GM12878 (cell line): ENCODE results near the gene CITED1. TPM values are rescaled to one million over a fixed set of nuclear protein-coding genes. Genes with fewer than 3 reads are reported as not detected.

Experiments used
- CBX5 ChIP-seq: sonication (generic); IDR thresholded peaks from 2 replicates; pipeline ENCODE4 v1.6.1; 2016; ENCODE audit warnings: low read depth, moderate library complexity, mild to moderate bottlenecking, inconsistent platforms
- EP300 ChIP-seq, 2 experiments: fragments of 150-350 bp in 1 of 2; IDR thresholded peaks; 2 replicates each; pipeline ENCODE4 v1.6.1; 2011 to 2012; ENCODE audit warnings: low read depth in 2 of 2, low read length in 2 of 2, borderline replicate concordance in 1 of 2, improper control_type of control experiment in 1 of 2, inconsistent platforms in 1 of 2; ENCODE audit not compliant: control insufficient read depth in 1 of 2
- KLF5 ChIP-seq: fragments of 450-650 bp; IDR thresholded peaks from 2 replicates; pipeline ENCODE4 v1.6.1; 2014; ENCODE audit warnings: mild to moderate bottlenecking; ENCODE audit not compliant: partially characterized antibody
- MTA3 ChIP-seq: IDR thresholded peaks from 2 replicates; pipeline ENCODE4 v1.6.1; 2012; ENCODE audit warnings: low read length, inconsistent platforms, borderline replicate concordance
- NRF1 ChIP-seq: conservative IDR thresholded peaks from 2 replicates; pipeline ENCODE4 v1.6.1; 2011; ENCODE audit warnings: mild to moderate bottlenecking, low read depth, low read length, improper control_type of control experiment
- RAD51 ChIP-seq: fragments of 450-650 bp; IDR thresholded peaks from 2 replicates; pipeline ENCODE4 v1.6.1; 2016; ENCODE audit warnings: moderate library complexity, mild to moderate bottlenecking, inconsistent platforms
- RELA ChIP-seq: fragments of 450-650 bp; IDR thresholded peaks from 2 replicates; pipeline ENCODE4 v1.8.0; 2014; ENCODE audit warnings: borderline replicate concordance; ENCODE audit not compliant: partially characterized antibody
- SPI1 ChIP-seq: IDR thresholded peaks from 2 replicates; pipeline ENCODE4 v1.6.1; 2011; ENCODE audit warnings: low read depth, mild to moderate bottlenecking, low read length, moderate library complexity, borderline replicate concordance; ENCODE audit not compliant: insufficient read depth
- SRF ChIP-seq, 2 experiments: IDR thresholded peaks; 2 replicates each; pipeline ENCODE4 v1.6.1; 2011; ENCODE audit warnings: low read depth in 2 of 2, low read length in 2 of 2, mild to moderate bottlenecking in 1 of 2, moderate library complexity in 1 of 2
- polyA plus RNA-seq, 11 experiments: library from polyadenylated mRNA; depleted of rRNA in 4 of 11; unstranded in 6 of 11; stranded (reverse) in 5 of 11; fragments of >200 nt; fragmentation: Nextera tagmentation in 4 of 11; fragmentation: Illumina TruSeq in 1 of 11; extraction: Ambion mirVana in 4 of 11; extraction: Trizol in 1 of 11; gene quantifications; 1 replicate in 1 of 11; 2 replicates in 10 of 11; pipeline versions ENCODE4 v1.2.1 to v1.2.3, GENCODE V29; 2011 to 2016; ENCODE audit warnings: inconsistent platforms in 2 of 11, missing spikeins in 2 of 11, low read depth in 1 of 11
- total RNA-seq, 4 experiments: library from RNA; depleted of rRNA in 3 of 4; stranded (reverse); fragments of >200 nt in 3 of 4; fragmentation: Illumina TruSeq in 1 of 4; extraction: Trizol in 1 of 4; gene quantifications; 2 replicates each; pipeline versions ENCODE4 v1.2.1 to v1.2.3, GENCODE V29; 2013 to 2021
- TF ChIP-seq, protein P1 (sequence below): IDR thresholded peaks from 2 replicates; pipeline ENCODE4 v1.6.1; 2012; ENCODE audit warnings: mild to moderate bottlenecking, low read depth, low read length

The CITED1 gene
- total and polyA plus RNA-seq, 10 of the 15 experiments (the other 5 are each of a cell fraction or from before 2014, with no cell fraction given): 0.56 TPM; not detected in 9

- TF ChIP-seq NRF1: no peak
- no peak for TF ChIP-seq MTA3
- TF ChIP-seq SPI1: no peak
- TF ChIP-seq KLF5: no peak
- TF ChIP-seq RAD51: no peak
- TF ChIP-seq SRF (IDR thresholded peaks at IDR 0.05; ENCODE audit: low read depth in 2 of 2, low read length in 2 of 2): no peak
- TF ChIP-seq RELA: no peak
- no peak for TF ChIP-seq CBX5
- TF ChIP-seq, protein P1, sequence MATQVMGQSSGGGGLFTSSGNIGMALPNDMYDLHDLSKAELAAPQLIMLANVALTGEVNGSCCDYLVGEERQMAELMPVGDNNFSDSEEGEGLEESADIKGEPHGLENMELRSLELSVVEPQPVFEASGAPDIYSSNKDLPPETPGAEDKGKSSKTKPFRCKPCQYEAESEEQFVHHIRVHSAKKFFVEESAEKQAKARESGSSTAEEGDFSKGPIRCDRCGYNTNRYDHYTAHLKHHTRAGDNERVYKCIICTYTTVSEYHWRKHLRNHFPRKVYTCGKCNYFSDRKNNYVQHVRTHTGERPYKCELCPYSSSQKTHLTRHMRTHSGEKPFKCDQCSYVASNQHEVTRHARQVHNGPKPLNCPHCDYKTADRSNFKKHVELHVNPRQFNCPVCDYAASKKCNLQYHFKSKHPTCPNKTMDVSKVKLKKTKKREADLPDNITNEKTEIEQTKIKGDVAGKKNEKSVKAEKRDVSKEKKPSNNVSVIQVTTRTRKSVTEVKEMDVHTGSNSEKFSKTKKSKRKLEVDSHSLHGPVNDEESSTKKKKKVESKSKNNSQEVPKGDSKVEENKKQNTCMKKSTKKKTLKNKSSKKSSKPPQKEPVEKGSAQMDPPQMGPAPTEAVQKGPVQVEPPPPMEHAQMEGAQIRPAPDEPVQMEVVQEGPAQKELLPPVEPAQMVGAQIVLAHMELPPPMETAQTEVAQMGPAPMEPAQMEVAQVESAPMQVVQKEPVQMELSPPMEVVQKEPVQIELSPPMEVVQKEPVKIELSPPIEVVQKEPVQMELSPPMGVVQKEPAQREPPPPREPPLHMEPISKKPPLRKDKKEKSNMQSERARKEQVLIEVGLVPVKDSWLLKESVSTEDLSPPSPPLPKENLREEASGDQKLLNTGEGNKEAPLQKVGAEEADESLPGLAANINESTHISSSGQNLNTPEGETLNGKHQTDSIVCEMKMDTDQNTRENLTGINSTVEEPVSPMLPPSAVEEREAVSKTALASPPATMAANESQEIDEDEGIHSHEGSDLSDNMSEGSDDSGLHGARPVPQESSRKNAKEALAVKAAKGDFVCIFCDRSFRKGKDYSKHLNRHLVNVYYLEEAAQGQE: no peak
- no peak for TF ChIP-seq EP300 (IDR thresholded peaks at IDR 0.05; ENCODE audit: borderline replicate concordance in 1 of 2, control insufficient read depth in 1 of 2, low read depth in 2 of 2, low read length in 2 of 2)
Observed at GRCh38 chrX:72306085-72306801, 529 bp upstream of the CITED1 start (continued).
